Mesendoderm (in vitro differentiated cells): ENCODE data around the gene OR10X1.

ENCODE experiments used
- DNase-seq: peaks from one replicate; pipeline ENCODE4 v3.0.0; 2013
- H2AK5ac ChIP-seq: 2 replicates; pipeline ENCODE4 v1.6.1; 2013; ENCODE audit warnings: low read length, inconsistent platforms
- H2BK120ac ChIP-seq: 2 replicates; pipeline ENCODE4 v1.6.1; 2013; ENCODE audit warnings: low read depth, mild to moderate bottlenecking, low read length, moderate library complexity, mixed read lengths
- H2BK15ac ChIP-seq: replicated peaks from 2 replicates; pipeline ENCODE4 v1.6.1; 2013; ENCODE audit warnings: low read depth, mild to moderate bottlenecking, moderate library complexity
- H2BK5ac ChIP-seq: 2 replicates; pipeline ENCODE4 v1.6.1; 2013; ENCODE audit warnings: low read length, inconsistent platforms
- H3K18ac ChIP-seq: 2 replicates; pipeline ENCODE4 v1.6.1; 2013; ENCODE audit warnings: mild to moderate bottlenecking, low read length, mixed read lengths
- H3K23ac ChIP-seq: one replicate; pipeline ENCODE4 v1.6.1; 2013; ENCODE audit warnings: low read length
- H3K27ac ChIP-seq: 2 replicates; pipeline ENCODE4 v1.5.1; 2013; ENCODE audit warnings: low read depth, mild to moderate bottlenecking, inconsistent platforms, low read length, moderate library complexity
- H3K27me3 ChIP-seq: 2 replicates; pipeline ENCODE4 v1.6.1; 2013; ENCODE audit warnings: low read length, control low read depth, mild to moderate bottlenecking, inconsistent platforms; ENCODE audit not compliant: insufficient read depth, poor library complexity
- H3K36me3 ChIP-seq: 2 replicates; pipeline ENCODE4 v1.6.1; 2013; ENCODE audit warnings: low read length, inconsistent platforms; ENCODE audit not compliant: control insufficient read depth, insufficient read depth
- H3K4ac ChIP-seq: one replicate; pipeline ENCODE4 v1.6.1; 2013; ENCODE audit warnings: low read depth, mild to moderate bottlenecking, low read length, moderate library complexity
- H3K4me1 ChIP-seq: 2 replicates; pipeline ENCODE4 v1.6.1; 2013; ENCODE audit warnings: low read depth, low read length, inconsistent platforms; ENCODE audit not compliant: control insufficient read depth
- H3K4me2 ChIP-seq: 2 replicates; pipeline ENCODE4 v1.6.1; 2013; ENCODE audit warnings: low read length
- H3K4me3 ChIP-seq: 2 replicates; pipeline ENCODE4 v1.5.1; 2013; ENCODE audit warnings: mild to moderate bottlenecking, low read length
- H3K56ac ChIP-seq: one replicate; pipeline ENCODE4 v1.6.1; 2013; ENCODE audit warnings: low read length
- H3K79me1 ChIP-seq: 2 replicates; pipeline ENCODE4 v1.6.1; 2013; ENCODE audit warnings: low read length, inconsistent platforms
- H3K79me2 ChIP-seq: 2 replicates; pipeline ENCODE4 v1.6.1; 2013; ENCODE audit warnings: mild to moderate bottlenecking, low read length; ENCODE audit not compliant: control insufficient read depth, insufficient read depth
- H3K9ac ChIP-seq: 2 replicates; pipeline ENCODE4 v1.6.1; 2013; ENCODE audit warnings: low read length, inconsistent platforms
- H4K5ac ChIP-seq: one replicate; pipeline ENCODE4 v1.6.1; 2013; ENCODE audit warnings: low read length
- H4K8ac ChIP-seq: one replicate; pipeline ENCODE4 v1.6.1; 2013; ENCODE audit warnings: low read depth, mild to moderate bottlenecking, control low read depth, low read length, moderate library complexity
- WGBS: extraction: QIAGEN DNeasy Blood & Tissue Kit; methylation state at CpG from one replicate; pipeline ENCODE4 v1.1.7; 2013; ENCODE audit warnings: low lambda C conversion rate, missing lambda C conversion rate; ENCODE audit not compliant: insufficient coverage; ENCODE audit errors: extremely low coverage; 5-methylcytosine and 5-hydroxymethylcytosine counted together

OR10X1 gene

GRCh38 chr1:158563853-158564252, 15.8 kb downstream of the OR10X1 start:
- H2BK15ac ChIP-seq, result no peak overlapping the region
- no peaks in the 10 kb centered on the region for H3K4me1 ChIP-seq
- no peaks in the 10 kb centered on the region for H3K27me3 ChIP-seq
- no peak overlapping the region for H4K8ac ChIP-seq
- no peak overlapping the region for H2AK5ac ChIP-seq
- H4K5ac ChIP-seq, result no peak overlapping the region
- no peak overlapping the region for H3K27ac ChIP-seq
- no peaks in the 10 kb centered on the region for H3K79me1 ChIP-seq
- H3K4ac ChIP-seq, result no peak overlapping the region
- no peak overlapping the region for H3K18ac ChIP-seq
- no peak overlapping the region for H3K9ac ChIP-seq
- H3K36me3 ChIP-seq, result no peaks in the 10 kb centered on the region
- whole genome bisulfite sequencing, result no CpG with 5 or more reads among the region's 2 CpGs
- H2BK5ac ChIP-seq, result no peak overlapping the region
- no peaks in the 10 kb centered on the region for H3K79me2 ChIP-seq
- H2BK120ac ChIP-seq, result no peak overlapping the region
- no peak for DNase-seq
- no peak overlapping the region for H3K4me2 ChIP-seq
- H3K4me3 ChIP-seq, result no peak overlapping the region
- H3K23ac ChIP-seq, result no peak overlapping the region
- H3K56ac ChIP-seq, result no peak overlapping the region

DNA sequence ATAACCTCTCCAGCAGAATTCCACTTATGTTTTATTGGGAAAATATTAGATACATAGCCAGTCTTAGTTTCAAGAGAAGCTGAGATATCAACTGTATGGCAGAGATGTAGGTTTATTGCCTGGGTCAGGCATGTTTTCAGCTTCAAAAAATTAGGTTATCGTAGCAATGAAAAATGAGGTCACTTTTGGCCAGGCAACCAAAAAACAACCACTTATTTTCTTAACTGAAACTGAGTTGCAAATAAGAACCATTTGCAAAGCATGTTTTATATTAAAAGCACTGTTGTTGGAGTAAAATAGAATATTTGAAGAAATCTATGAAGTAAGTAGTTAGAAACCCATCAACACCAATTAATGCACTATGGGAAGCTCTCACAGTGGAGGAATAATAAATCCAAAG, 20.0 kb downstream of the OR10X1 start:
- H3K4me3 ChIP-seq, result no peak overlapping the region
- H3K27ac ChIP-seq, result no peak overlapping the region
- no peaks in the 10 kb centered on the region for H3K79me1 ChIP-seq
- no peaks in the 10 kb centered on the region for H3K4me1 ChIP-seq
- H2BK120ac ChIP-seq, result no peak overlapping the region
- no peaks in the 10 kb centered on the region for H3K79me2 ChIP-seq
- no peak overlapping the region for H3K4ac ChIP-seq
- no peak for DNase-seq
- H2AK5ac ChIP-seq, result no peak overlapping the region
- whole genome bisulfite sequencing, result no CpG with 5 or more reads among the region's 1 CpG
- H3K27me3 ChIP-seq, result no peaks in the 10 kb centered on the region
- H3K9ac ChIP-seq, result no peak overlapping the region
- no peak overlapping the region for H4K8ac ChIP-seq
- no peak overlapping the region for H3K23ac ChIP-seq
- no peak overlapping the region for H3K56ac ChIP-seq
- no peak overlapping the region for H2BK5ac ChIP-seq
- no peak overlapping the region for H4K5ac ChIP-seq
- H2BK15ac ChIP-seq, result no peak overlapping the region
- no peaks in the 10 kb centered on the region for H3K36me3 ChIP-seq
- no peak overlapping the region for H3K18ac ChIP-seq
- H3K4me2 ChIP-seq, result no peak overlapping the region

- no peak within 1 kb of the TSS for H3K56ac ChIP-seq
- no peak for DNase-seq
- no peaks in the 10 kb centered on the region for H3K36me3 ChIP-seq
- H3K23ac ChIP-seq, result no peak within 1 kb of the TSS
- no peak within 1 kb of the TSS for H2BK120ac ChIP-seq
- H3K27ac ChIP-seq, result no peak within 1 kb of the TSS
- no peaks in the 10 kb centered on the region for H3K79me2 ChIP-seq
- H2BK5ac ChIP-seq, result no peak within 1 kb of the TSS
- H3K79me1 ChIP-seq, result no peaks in the 10 kb centered on the region
- H3K27me3 ChIP-seq, result no peaks in the 10 kb centered on the region
- no peak within 1 kb of the TSS for H2BK15ac ChIP-seq
- no peak within 1 kb of the TSS for H3K4ac ChIP-seq
- H3K4me2 ChIP-seq, result no peak within 1 kb of the TSS
- no peak within 1 kb of the TSS for H3K9ac ChIP-seq
- H4K8ac ChIP-seq, result no peak within 1 kb of the TSS
- H3K4me1 ChIP-seq, result no peaks in the 10 kb centered on the region
- no CpG with 5 or more reads among the region's 3 CpGs for WGBS
- H3K4me3 ChIP-seq, result no peak within 1 kb of the TSS
- H3K18ac ChIP-seq, result no peak within 1 kb of the TSS
- no peak within 1 kb of the TSS for H2AK5ac ChIP-seq
- H4K5ac ChIP-seq, result no peak within 1 kb of the TSS
Measured at GRCh38 chr1:158554352-158554751, 25.3 kb downstream of the OR10X1 start, which contains the start of gene OR6Y1. OR6Y1 (minus strand) TSS chr1:158554405; CDS start chr1:158548105, 6,300 bp downstream.

GRCh38 chr1:158552296-158552695, 27.4 kb downstream of the OR10X1 start:
- H2AK5ac ChIP-seq, result no peak overlapping the region
- H3K4me1 ChIP-seq, result no peaks in the 10 kb centered on the region
- no peak for DNase-seq
- no peak overlapping the region for H3K4me2 ChIP-seq
- H3K4ac ChIP-seq, result no peak overlapping the region
- H3K4me3 ChIP-seq, result no peak overlapping the region
- no peak overlapping the region for H3K9ac ChIP-seq
- no peaks in the 10 kb centered on the region for H3K79me2 ChIP-seq
- no peaks in the 10 kb centered on the region for H3K27me3 ChIP-seq
- no peak overlapping the region for H3K56ac ChIP-seq
- no peak overlapping the region for H4K8ac ChIP-seq
- no peak overlapping the region for H2BK15ac ChIP-seq
- no peak overlapping the region for H3K18ac ChIP-seq
- H3K79me1 ChIP-seq, result no peaks in the 10 kb centered on the region
- H3K23ac ChIP-seq, result no peak overlapping the region
- H2BK5ac ChIP-seq, result no peak overlapping the region
- H4K5ac ChIP-seq, result no peak overlapping the region
- WGBS, result no CpG with 5 or more reads among the region's 1 CpG
- no peak overlapping the region for H3K27ac ChIP-seq
- H2BK120ac ChIP-seq, result no peak overlapping the region
- H3K36me3 ChIP-seq, result no peaks in the 10 kb centered on the region

GRCh38 chr1:158547533-158547932, 32.2 kb downstream of the OR10X1 start:
- Histone ChIP-seq H2BK5ac (no peak overlapping the region), H2BK120ac (no peak overlapping the region), H3K56ac (no peak overlapping the region), H3K9ac (no peak overlapping the region), H3K18ac (no peak overlapping the region), H3K36me3 (no peaks in the 10 kb centered on the region), H2AK5ac (no peak overlapping the region), H3K79me2 (no peaks in the 10 kb centered on the region), H4K8ac (no peak overlapping the region), H3K79me1 (no peaks in the 10 kb centered on the region), H3K4me1 (no peaks in the 10 kb centered on the region), H4K5ac (no peak overlapping the region), H3K27me3 (no peaks in the 10 kb centered on the region), H3K4me3 (no peak overlapping the region), H2BK15ac (no peak overlapping the region), H3K27ac (no peak overlapping the region), H3K4me2 (no peak overlapping the region), H3K23ac (no peak overlapping the region), H3K4ac (no peak overlapping the region)
- DNase-seq, result no peak
- no CpG with 5 or more reads among the region's 2 CpGs for WGBS

GRCh38 chr1:158537609-158538008, 42.1 kb downstream of the OR10X1 start:
- no peak overlapping the region for H2BK120ac ChIP-seq
- H3K9ac ChIP-seq, result no peak overlapping the region
- no peak overlapping the region for H3K4ac ChIP-seq
- no peak overlapping the region for H3K23ac ChIP-seq
- no peak overlapping the region for H3K56ac ChIP-seq
- H3K79me1 ChIP-seq, result no peaks in the 10 kb centered on the region
- no CpG with 5 or more reads among the region's 2 CpGs for WGBS
- H3K4me1 ChIP-seq, result no peaks in the 10 kb centered on the region
- no peak for DNase-seq
- H3K79me2 ChIP-seq, result no peaks in the 10 kb centered on the region
- no peak overlapping the region for H2AK5ac ChIP-seq
- H3K27me3 ChIP-seq, result no peaks in the 10 kb centered on the region
- no peaks in the 10 kb centered on the region for H3K36me3 ChIP-seq
- H4K5ac ChIP-seq, result no peak overlapping the region
- no peak overlapping the region for H3K4me3 ChIP-seq
- no peak overlapping the region for H3K4me2 ChIP-seq
- no peak overlapping the region for H2BK5ac ChIP-seq
- H3K27ac ChIP-seq, result no peak overlapping the region
- no peak overlapping the region for H2BK15ac ChIP-seq
- H4K8ac ChIP-seq, result no peak overlapping the region
- H3K18ac ChIP-seq, result no peak overlapping the region
